A673 (cell line): ENCODE results near the gene IGF2.
A peak's percentile ranks its signal among the peaks of the same experiment; 100 is the strongest.

Experiments
- CTCF ChIP-seq: fragments of 300-800, 200-600 bp; sonication (generic); conservative IDR thresholded peaks from 2 replicates; pipeline ENCODE4 v1.5.1; 2017; ENCODE audit warnings: low read depth, mild to moderate bottlenecking, antibody characterized with exemption, low read length, moderate library complexity, mixed read lengths
- EZH2 ChIP-seq: fragments of 200-600 bp; sonication (generic); IDR thresholded peaks from 2 replicates; pipeline ENCODE4 v1.6.1; 2017; ENCODE audit warnings: borderline replicate concordance, low read depth, mild to moderate bottlenecking, mixed read lengths, antibody characterized with exemption, low read length; ENCODE audit not compliant: poor library complexity, severe bottlenecking

DNA sequence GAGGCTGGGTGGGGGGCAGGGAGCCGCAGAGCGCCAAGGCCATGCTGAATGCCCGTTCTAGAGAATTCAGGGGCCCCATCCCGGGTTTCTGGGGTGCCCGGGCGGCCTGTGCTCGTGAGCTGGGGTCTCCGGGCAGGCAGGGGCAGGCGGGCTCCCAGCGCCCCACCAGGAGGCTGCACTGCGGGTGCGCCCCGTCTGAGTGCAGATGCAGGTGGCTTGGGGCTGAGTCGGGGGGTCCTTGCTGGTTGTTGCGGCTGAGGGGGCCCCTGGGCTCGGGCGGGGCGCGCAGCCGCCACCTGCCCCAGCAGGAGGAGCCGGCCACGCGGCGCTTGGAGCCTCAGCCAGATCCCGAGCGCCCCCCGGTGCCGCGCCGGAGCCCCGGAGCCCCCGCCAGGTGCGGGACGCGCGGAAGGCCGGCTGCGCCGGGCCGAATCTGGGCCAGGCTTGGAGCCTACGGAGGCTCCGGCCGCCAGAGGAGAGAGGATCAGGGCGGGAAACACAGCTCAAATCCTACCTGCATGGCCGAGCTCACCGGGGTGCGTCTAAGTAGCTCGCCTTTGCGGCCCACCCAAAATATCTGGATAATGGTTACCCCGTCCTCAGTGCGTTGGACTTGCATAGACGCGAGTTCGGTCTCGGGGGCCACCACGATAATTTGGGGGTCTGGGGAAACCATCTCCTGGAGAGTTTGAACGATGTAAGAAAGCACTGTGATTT lies 590 bp upstream of the IGF2 start:
- no peak for TF ChIP-seq CTCF
- peak; percentile 64 for TF ChIP-seq EZH2
